HG03095 (cell line): ENCODE results near the gene GDPD5.

Source experiments
- ATAC-seq: cut with Tn5 transposase; IDR thresholded peaks from one replicate; pipeline ENCODE4 v1.9.1; 2021; ENCODE audit warnings: moderate library complexity; ENCODE audit not compliant: unreplicated experiment

GDPD5 gene

GRCh38 chr11:75450826-75451821 is 74.6 kb downstream of the GDPD5 start:
- ATAC-seq = no peak

GRCh38 chr11:75450236-75450635 is 75.5 kb downstream of the GDPD5 start:
- ATAC-seq = no peak

- no peak for ATAC-seq
Observed at GRCh38 chr11:75449776-75450175, 76.0 kb downstream of the GDPD5 start.

- no peak for ATAC-seq
Observed at GRCh38 chr11:75449271-75449670, 76.5 kb downstream of the GDPD5 start.

GRCh38 chr11:75447415-75447814 is 78.3 kb downstream of the GDPD5 start:
- no peak for ATAC-seq

- no peak for ATAC-seq
Observed at GRCh38 chr11:75445315-75445953, 80.3 kb downstream of the GDPD5 start.

GRCh38 chr11:75443043-75443442 is 82.7 kb downstream of the GDPD5 start:
- ATAC-seq = no peak

- ATAC-seq = no peak
Observed at GRCh38 chr11:75442161-75442885, 83.4 kb downstream of the GDPD5 start.

GRCh38 chr11:75441804-75442132 is 84.0 kb downstream of the GDPD5 start:
- ATAC-seq = no peak

GRCh38 chr11:75440960-75441803 is 84.6 kb downstream of the GDPD5 start:
- ATAC-seq = no peak

- no peak for ATAC-seq
Observed at GRCh38 chr11:75439495-75440120, 86.1 kb downstream of the GDPD5 start.

- ATAC-seq = no peak
Observed at GRCh38 chr11:75439026-75439425, 86.7 kb downstream of the GDPD5 start.

- no peak for ATAC-seq
Observed at GRCh38 chr11:75437966-75438659, 87.6 kb downstream of the GDPD5 start.

GRCh38 chr11:75436806-75437205 is 88.9 kb downstream of the GDPD5 start:
- ATAC-seq = no peak

- no peak for ATAC-seq
Observed at GRCh38 chr11:75435571-75435925, 90.2 kb downstream of the GDPD5 start.

GRCh38 chr11:75434886-75435570 is 90.7 kb downstream of the GDPD5 start:
- ATAC-seq = no peak

- no peak for ATAC-seq
Observed at GRCh38 chr11:75434051-75434450, 91.7 kb downstream of the GDPD5 start.

GRCh38 chr11:75433443-75433842 is 92.3 kb downstream of the GDPD5 start:
- no peak for ATAC-seq

GRCh38 chr11:75432911-75433321 is 92.8 kb downstream of the GDPD5 start, which contains the start of gene KLHL35:
Gene KLHL35 (minus strand): TSS chr11:75433203. CDS start chr11:75430629, 2,574 bp downstream.
- ATAC-seq = no peak
